GM23338 (cell line): ENCODE measurements around the gene AKAP7. TPM values are rescaled to one million over a fixed set of nuclear protein-coding genes. Genes with fewer than 3 reads are reported as not detected.

Experiments used
- ATAC-seq: fragments of 200-7000 bp; cut with Tn5 transposase; 3 replicates; pipeline ENCODE4 v1.9.1; 2020
- DNase-seq: peaks from one replicate; pipeline ENCODE4 v3.0.0-alpha.2; 2015; ENCODE audit warnings: low spot score
- H2AFZ ChIP-seq: fragments of 200-600 bp; sonication (generic); 2 replicates; pipeline ENCODE4 v1.8.0; 2016; ENCODE audit warnings: antibody characterized with exemption, mild to moderate bottlenecking, moderate library complexity
- H3F3A ChIP-seq: fragments of 200-600 bp; sonication (generic); replicated peaks from 2 replicates; pipeline ENCODE4 v1.8.0; 2017; ENCODE audit warnings: antibody characterized with exemption, mixed run types, low read depth
- H3K27ac ChIP-seq: fragments of 200-600 bp; sonication (generic); 2 replicates; pipeline ENCODE4 v1.6.1; 2016; ENCODE audit warnings: low read depth
- H3K27me3 ChIP-seq: fragments of 200-600 bp; sonication (generic); 2 replicates; pipeline ENCODE4 v1.8.0; 2016; ENCODE audit warnings: mild to moderate bottlenecking, mixed run types, moderate library complexity; ENCODE audit not compliant: insufficient read depth
- H3K36me3 ChIP-seq: fragments of 200-600 bp; sonication (generic); 2 replicates; pipeline ENCODE4 v1.8.0; 2016; ENCODE audit warnings: mild to moderate bottlenecking; ENCODE audit not compliant: insufficient read depth
- H3K4me1 ChIP-seq: fragments of 200-600 bp; sonication (generic); 2 replicates; pipeline ENCODE4 v1.8.0; 2016; ENCODE audit warnings: mild to moderate bottlenecking, moderate library complexity; ENCODE audit not compliant: insufficient read depth
- H3K4me2 ChIP-seq: fragments of 200-600 bp; sonication (generic); 2 replicates; pipeline ENCODE4 v1.7.1; 2017; ENCODE audit warnings: mixed run types
- H3K4me3 ChIP-seq: fragments of 200-600 bp; sonication (generic); 2 replicates; pipeline ENCODE4 v1.6.1; 2016; ENCODE audit warnings: mixed run types
- H3K79me2 ChIP-seq: fragments of 200-600 bp; sonication (generic); replicated peaks from 2 replicates; pipeline ENCODE4 v1.8.0; 2017; ENCODE audit warnings: mild to moderate bottlenecking; ENCODE audit not compliant: insufficient read depth
- H3K9me2 ChIP-seq: fragments of 200-600 bp; sonication (generic); 2 replicates; pipeline ENCODE4 v1.8.0; 2017; ENCODE audit not compliant: insufficient read depth
- H4K20me1 ChIP-seq: fragments of 200-600 bp; sonication (generic); replicated peaks from 2 replicates; pipeline ENCODE4 v1.8.0; 2017; ENCODE audit warnings: mild to moderate bottlenecking; ENCODE audit not compliant: insufficient read depth
- H3K27ac Mint-ChIP-seq: 2 replicates; pipeline ENCODE4 v1.8.0; 2020; ENCODE audit warnings: inconsistent platforms, mild to moderate bottlenecking, moderate library complexity, mixed read lengths
- H3K27me3 Mint-ChIP-seq: 3 replicates; pipeline ENCODE4 v1.8.0; 2022; ENCODE audit warnings: low read depth, mild to moderate bottlenecking, moderate library complexity, mixed read lengths, inconsistent platforms; ENCODE audit not compliant: insufficient read depth, poor library complexity
- H3K36me3 Mint-ChIP-seq: 3 replicates; pipeline ENCODE4 v1.8.0; 2021; ENCODE audit warnings: low read depth, mild to moderate bottlenecking, inconsistent platforms, moderate library complexity, mixed read lengths
- H3K4me1 Mint-ChIP-seq: 3 replicates; pipeline ENCODE4 v1.8.0; 2020; ENCODE audit warnings: mild to moderate bottlenecking, inconsistent platforms, mixed read lengths
- H3K4me3 Mint-ChIP-seq: 3 replicates; pipeline ENCODE4 v1.8.0; 2021; ENCODE audit warnings: moderate library complexity, mild to moderate bottlenecking, inconsistent platforms, mixed read lengths
- H3K9me3 Mint-ChIP-seq: 3 replicates; pipeline ENCODE4 v1.8.0; 2020; ENCODE audit warnings: moderate library complexity, mild to moderate bottlenecking, inconsistent platforms, mixed read lengths
- CREB1 ChIP-seq: fragments of 250-450 bp; sonication (Bioruptor Pico); IDR thresholded peaks from 2 replicates; pipeline ENCODE4 v1.5.0; 2020; ENCODE audit warnings: low read depth, mild to moderate bottlenecking, moderate library complexity
- EZH2 ChIP-seq: fragments of 200-600 bp; sonication (generic); IDR thresholded peaks from one replicate; pipeline ENCODE4 v1.8.0; 2017; ENCODE audit warnings: antibody characterized with exemption, mild to moderate bottlenecking, low read depth; ENCODE audit not compliant: unreplicated experiment
- EZH2phosphoT487 ChIP-seq: fragments of 200-600 bp; sonication (generic); IDR thresholded peaks from one replicate; pipeline ENCODE4 v1.8.1; 2018; ENCODE audit warnings: antibody characterized with exemption; ENCODE audit not compliant: unreplicated experiment
- JUNB ChIP-seq: IDR thresholded peaks from one replicate; pipeline ENCODE4 v1.6.1; 2016; ENCODE audit warnings: antibody characterized with exemption; ENCODE audit not compliant: unreplicated experiment
- NANOG ChIP-seq: IDR thresholded peaks from 2 replicates; pipeline ENCODE4 v1.6.1; 2016; ENCODE audit warnings: antibody characterized with exemption, borderline replicate concordance
- POLR2AphosphoS5 ChIP-seq: IDR thresholded peaks from 2 replicates; pipeline ENCODE4 v1.6.1; 2016; ENCODE audit warnings: antibody characterized with exemption, low read depth
- STAT1 ChIP-seq: IDR thresholded peaks from one replicate; pipeline ENCODE4 v1.6.1; 2016; ENCODE audit warnings: antibody characterized with exemption; ENCODE audit not compliant: unreplicated experiment
- ZNF114 ChIP-seq: fragments of 250-450 bp; sonication (Bioruptor Pico); IDR thresholded peaks from 2 replicates; pipeline ENCODE4 v1.5.0; 2020; ENCODE audit warnings: mild to moderate bottlenecking, moderate library complexity
- ZNF331 ChIP-seq: fragments of 250-450 bp; sonication (Bioruptor Pico); IDR thresholded peaks from 2 replicates; pipeline ENCODE4 v1.5.0; 2020; ENCODE audit warnings: low read depth, mild to moderate bottlenecking, moderate library complexity
- polyA plus RNA-seq: library from polyadenylated mRNA; unstranded; fragments of >200 nt; fragmentation: Nextera tagmentation; extraction: Ambion mirVana; gene quantifications from 2 replicates; pipeline ENCODE4 v1.2.1, GENCODE V29; 2016
- total RNA-seq: library from RNA; depleted of rRNA; stranded (reverse); fragments of >200 nt; shearing (Covaris generic); gene quantifications from 2 replicates; pipeline ENCODE4 v1.2.3, GENCODE V29; 2014
- TF ChIP-seq, protein P1 (sequence below): IDR thresholded peaks from one replicate; pipeline ENCODE4 v1.6.1; 2018; ENCODE audit warnings: antibody characterized with exemption; ENCODE audit not compliant: unreplicated experiment
- TF ChIP-seq, protein P2 (sequence below): IDR thresholded peaks from 2 replicates; pipeline ENCODE4 v1.6.1; 2016; ENCODE audit warnings: antibody characterized with exemption
- TF ChIP-seq, protein P3 (sequence below), 2 experiments: fragments of 200-600 bp in 1 of 2; sonication (generic) in 1 of 2; conservative IDR thresholded peaks; 2 replicates each; pipeline versions ENCODE4 v1.5.1 to v1.6.1; 2016 to 2017; ENCODE audit warnings: antibody characterized with exemption in 2 of 2, low read depth in 2 of 2, mild to moderate bottlenecking in 2 of 2, moderate library complexity in 1 of 2
- TF ChIP-seq, protein P4 (sequence below): fragments of 250-450 bp; sonication (Bioruptor Pico); IDR thresholded peaks from 2 replicates; pipeline ENCODE4 v1.5.0; 2020; ENCODE audit warnings: mild to moderate bottlenecking, moderate library complexity

The AKAP7 gene
- total and polyA plus RNA-seq, 2 experiments from 2014 or later, result 12.2 to 20.0 TPM

DNA sequence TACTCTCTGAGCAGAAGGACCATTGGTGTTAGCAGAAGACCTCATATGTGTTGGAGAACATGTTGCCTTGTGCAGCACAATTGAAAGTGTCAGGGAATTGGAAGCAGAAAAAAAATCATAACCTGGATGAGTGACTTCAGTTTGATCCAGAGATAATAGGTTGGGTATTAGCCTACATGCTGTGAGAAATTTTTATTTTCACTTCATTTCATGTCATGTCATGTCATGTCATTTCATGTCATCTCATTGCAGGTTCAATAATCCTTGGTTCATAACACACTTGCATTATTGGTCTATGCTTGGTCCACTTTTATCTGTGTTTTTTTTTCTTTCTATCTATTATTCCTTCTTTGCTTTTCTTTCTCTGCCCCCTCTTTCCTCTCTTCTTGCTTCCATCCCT, 34.3 kb downstream of the AKAP7 start:
- Histone ChIP-seq H3K4me2 (no peak overlapping the region), H3K27ac (no peak overlapping the region), H4K20me1 (no peaks in the 10 kb centered on the region), H2AFZ (no peak overlapping the region), H3F3A (no peaks in the 10 kb centered on the region), H3K27me3 (no peaks in the 10 kb centered on the region), H3K4me1 (0 out of 2 replicates have a peak, but pooled peaks cover 3% of the 10 kb centered on the region), H3K9me2 (no peaks in the 10 kb centered on the region), H3K36me3 (no peaks in the 10 kb centered on the region), H3K4me3 (no peak overlapping the region), H3K79me2 (no peaks in the 10 kb centered on the region)
- Mint-ChIP-seq H3K27me3 (no peaks in the 10 kb centered on the region), H3K36me3 (no peaks in the 10 kb centered on the region), H3K4me3 (no peak overlapping the region), H3K27ac (no peak overlapping the region), H3K9me3 (no peaks in the 10 kb centered on the region), H3K4me1 (peaks cover 5% of the 10 kb centered on the region; the same call in 2 of the 3 replicates)
- TF ChIP-seq NANOG, result no peak
- TF ChIP-seq, protein P1, sequence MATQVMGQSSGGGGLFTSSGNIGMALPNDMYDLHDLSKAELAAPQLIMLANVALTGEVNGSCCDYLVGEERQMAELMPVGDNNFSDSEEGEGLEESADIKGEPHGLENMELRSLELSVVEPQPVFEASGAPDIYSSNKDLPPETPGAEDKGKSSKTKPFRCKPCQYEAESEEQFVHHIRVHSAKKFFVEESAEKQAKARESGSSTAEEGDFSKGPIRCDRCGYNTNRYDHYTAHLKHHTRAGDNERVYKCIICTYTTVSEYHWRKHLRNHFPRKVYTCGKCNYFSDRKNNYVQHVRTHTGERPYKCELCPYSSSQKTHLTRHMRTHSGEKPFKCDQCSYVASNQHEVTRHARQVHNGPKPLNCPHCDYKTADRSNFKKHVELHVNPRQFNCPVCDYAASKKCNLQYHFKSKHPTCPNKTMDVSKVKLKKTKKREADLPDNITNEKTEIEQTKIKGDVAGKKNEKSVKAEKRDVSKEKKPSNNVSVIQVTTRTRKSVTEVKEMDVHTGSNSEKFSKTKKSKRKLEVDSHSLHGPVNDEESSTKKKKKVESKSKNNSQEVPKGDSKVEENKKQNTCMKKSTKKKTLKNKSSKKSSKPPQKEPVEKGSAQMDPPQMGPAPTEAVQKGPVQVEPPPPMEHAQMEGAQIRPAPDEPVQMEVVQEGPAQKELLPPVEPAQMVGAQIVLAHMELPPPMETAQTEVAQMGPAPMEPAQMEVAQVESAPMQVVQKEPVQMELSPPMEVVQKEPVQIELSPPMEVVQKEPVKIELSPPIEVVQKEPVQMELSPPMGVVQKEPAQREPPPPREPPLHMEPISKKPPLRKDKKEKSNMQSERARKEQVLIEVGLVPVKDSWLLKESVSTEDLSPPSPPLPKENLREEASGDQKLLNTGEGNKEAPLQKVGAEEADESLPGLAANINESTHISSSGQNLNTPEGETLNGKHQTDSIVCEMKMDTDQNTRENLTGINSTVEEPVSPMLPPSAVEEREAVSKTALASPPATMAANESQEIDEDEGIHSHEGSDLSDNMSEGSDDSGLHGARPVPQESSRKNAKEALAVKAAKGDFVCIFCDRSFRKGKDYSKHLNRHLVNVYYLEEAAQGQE, result no peak
- TF ChIP-seq, protein P2, sequence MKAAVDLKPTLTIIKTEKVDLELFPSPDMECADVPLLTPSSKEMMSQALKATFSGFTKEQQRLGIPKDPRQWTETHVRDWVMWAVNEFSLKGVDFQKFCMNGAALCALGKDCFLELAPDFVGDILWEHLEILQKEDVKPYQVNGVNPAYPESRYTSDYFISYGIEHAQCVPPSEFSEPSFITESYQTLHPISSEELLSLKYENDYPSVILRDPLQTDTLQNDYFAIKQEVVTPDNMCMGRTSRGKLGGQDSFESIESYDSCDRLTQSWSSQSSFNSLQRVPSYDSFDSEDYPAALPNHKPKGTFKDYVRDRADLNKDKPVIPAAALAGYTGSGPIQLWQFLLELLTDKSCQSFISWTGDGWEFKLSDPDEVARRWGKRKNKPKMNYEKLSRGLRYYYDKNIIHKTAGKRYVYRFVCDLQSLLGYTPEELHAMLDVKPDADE, result no peak
- TF ChIP-seq, protein P3, sequence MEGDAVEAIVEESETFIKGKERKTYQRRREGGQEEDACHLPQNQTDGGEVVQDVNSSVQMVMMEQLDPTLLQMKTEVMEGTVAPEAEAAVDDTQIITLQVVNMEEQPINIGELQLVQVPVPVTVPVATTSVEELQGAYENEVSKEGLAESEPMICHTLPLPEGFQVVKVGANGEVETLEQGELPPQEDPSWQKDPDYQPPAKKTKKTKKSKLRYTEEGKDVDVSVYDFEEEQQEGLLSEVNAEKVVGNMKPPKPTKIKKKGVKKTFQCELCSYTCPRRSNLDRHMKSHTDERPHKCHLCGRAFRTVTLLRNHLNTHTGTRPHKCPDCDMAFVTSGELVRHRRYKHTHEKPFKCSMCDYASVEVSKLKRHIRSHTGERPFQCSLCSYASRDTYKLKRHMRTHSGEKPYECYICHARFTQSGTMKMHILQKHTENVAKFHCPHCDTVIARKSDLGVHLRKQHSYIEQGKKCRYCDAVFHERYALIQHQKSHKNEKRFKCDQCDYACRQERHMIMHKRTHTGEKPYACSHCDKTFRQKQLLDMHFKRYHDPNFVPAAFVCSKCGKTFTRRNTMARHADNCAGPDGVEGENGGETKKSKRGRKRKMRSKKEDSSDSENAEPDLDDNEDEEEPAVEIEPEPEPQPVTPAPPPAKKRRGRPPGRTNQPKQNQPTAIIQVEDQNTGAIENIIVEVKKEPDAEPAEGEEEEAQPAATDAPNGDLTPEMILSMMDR (conservative IDR thresholded peaks at IDR 0.05; ENCODE audit: low read depth in 2 of 2), result no peak
- no peak for TF ChIP-seq EZH2
- TF ChIP-seq, protein P4, sequence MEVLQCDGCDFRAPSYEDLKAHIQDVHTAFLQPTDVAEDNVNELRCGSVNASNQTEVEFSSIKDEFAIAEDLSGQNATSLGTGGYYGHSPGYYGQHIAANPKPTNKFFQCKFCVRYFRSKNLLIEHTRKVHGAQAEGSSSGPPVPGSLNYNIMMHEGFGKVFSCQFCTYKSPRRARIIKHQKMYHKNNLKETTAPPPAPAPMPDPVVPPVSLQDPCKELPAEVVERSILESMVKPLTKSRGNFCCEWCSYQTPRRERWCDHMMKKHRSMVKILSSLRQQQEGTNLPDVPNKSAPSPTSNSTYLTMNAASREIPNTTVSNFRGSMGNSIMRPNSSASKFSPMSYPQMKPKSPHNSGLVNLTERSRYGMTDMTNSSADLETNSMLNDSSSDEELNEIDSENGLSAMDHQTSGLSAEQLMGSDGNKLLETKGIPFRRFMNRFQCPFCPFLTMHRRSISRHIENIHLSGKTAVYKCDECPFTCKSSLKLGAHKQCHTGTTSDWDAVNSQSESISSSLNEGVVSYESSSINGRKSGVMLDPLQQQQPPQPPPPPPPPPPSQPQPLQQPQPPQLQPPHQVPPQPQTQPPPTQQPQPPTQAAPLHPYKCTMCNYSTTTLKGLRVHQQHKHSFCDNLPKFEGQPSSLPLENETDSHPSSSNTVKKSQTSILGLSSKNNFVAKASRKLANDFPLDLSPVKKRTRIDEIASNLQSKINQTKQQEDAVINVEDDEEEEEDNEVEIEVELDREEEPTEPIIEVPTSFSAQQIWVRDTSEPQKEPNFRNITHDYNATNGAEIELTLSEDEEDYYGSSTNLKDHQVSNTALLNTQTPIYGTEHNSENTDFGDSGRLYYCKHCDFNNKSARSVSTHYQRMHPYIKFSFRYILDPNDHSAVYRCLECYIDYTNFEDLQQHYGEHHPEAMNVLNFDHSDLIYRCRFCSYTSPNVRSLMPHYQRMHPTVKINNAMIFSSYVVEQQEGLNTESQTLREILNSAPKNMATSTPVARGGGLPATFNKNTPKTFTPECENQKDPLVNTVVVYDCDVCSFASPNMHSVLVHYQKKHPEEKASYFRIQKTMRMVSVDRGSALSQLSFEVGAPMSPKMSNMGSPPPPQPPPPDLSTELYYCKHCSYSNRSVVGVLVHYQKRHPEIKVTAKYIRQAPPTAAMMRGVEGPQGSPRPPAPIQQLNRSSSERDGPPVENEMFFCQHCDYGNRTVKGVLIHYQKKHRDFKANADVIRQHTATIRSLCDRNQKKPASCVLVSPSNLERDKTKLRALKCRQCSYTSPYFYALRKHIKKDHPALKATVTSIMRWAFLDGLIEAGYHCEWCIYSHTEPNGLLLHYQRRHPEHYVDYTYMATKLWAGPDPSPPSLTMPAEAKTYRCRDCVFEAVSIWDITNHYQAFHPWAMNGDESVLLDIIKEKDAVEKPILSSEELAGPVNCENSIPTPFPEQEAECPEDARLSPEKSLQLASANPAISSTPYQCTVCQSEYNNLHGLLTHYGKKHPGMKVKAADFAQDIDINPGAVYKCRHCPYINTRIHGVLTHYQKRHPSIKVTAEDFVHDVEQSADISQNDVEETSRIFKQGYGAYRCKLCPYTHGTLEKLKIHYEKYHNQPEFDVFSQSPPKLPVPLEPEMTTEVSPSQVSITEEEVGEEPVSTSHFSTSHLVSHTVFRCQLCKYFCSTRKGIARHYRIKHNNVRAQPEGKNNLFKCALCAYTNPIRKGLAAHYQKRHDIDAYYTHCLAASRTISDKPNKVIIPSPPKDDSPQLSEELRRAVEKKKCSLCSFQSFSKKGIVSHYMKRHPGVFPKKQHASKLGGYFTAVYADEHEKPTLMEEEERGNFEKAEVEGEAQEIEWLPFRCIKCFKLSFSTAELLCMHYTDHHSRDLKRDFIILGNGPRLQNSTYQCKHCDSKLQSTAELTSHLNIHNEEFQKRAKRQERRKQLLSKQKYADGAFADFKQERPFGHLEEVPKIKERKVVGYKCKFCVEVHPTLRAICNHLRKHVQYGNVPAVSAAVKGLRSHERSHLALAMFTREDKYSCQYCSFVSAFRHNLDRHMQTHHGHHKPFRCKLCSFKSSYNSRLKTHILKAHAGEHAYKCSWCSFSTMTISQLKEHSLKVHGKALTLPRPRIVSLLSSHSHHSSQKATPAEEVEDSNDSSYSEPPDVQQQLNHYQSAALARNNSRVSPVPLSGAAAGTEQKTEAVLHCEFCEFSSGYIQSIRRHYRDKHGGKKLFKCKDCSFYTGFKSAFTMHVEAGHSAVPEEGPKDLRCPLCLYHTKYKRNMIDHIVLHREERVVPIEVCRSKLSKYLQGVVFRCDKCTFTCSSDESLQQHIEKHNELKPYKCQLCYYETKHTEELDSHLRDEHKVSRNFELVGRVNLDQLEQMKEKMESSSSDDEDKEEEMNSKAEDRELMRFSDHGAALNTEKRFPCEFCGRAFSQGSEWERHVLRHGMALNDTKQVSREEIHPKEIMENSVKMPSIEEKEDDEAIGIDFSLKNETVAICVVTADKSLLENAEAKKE, result no peak
- no peak for TF ChIP-seq EZH2phosphoT487
- TF ChIP-seq JUNB, result no peak
- TF ChIP-seq CREB1 (CRISPR knock-in tag), result no peak
- TF ChIP-seq STAT1, result no peak
- no peak for TF ChIP-seq ZNF114 (CRISPR knock-in tag)
- TF ChIP-seq POLR2AphosphoS5, result no peak
- TF ChIP-seq ZNF331 (CRISPR knock-in tag), result no peak
- ATAC-seq, result no peak
- DNase-seq, result no peak
